Smooth muscle cell (in vitro differentiated cells): ENCODE results near the gene TPX2. TPM values are rescaled to one million over a fixed set of nuclear protein-coding genes. Genes with fewer than 3 reads are reported as not detected.

Source experiments
- DNase-seq: peaks from one replicate; lab custom pipeline; 2025; ENCODE audit not compliant: unreplicated experiment; lab: John Stamatoyannopoulos, UW
- H2AFZ ChIP-seq: fragments of 200-600 bp; sonication (generic); 2 replicates; pipeline ENCODE4 v1.6.0; 2016; ENCODE audit warnings: antibody characterized with exemption, low read depth, mild to moderate bottlenecking
- H3F3A ChIP-seq: fragments of 200-600 bp; sonication (generic); 2 replicates; pipeline ENCODE4 v1.6.0; 2017; ENCODE audit warnings: antibody characterized with exemption, low read depth
- H3K27ac ChIP-seq: fragments of 200-600 bp; sonication (generic); 2 replicates; pipeline ENCODE4 v1.5.1; 2016; ENCODE audit warnings: low read depth, mild to moderate bottlenecking
- H3K27me3 ChIP-seq: fragments of 200-600 bp; sonication (generic); 2 replicates; pipeline ENCODE4 v1.6.1; 2016; ENCODE audit warnings: low read depth, mild to moderate bottlenecking
- H3K36me3 ChIP-seq: fragments of 200-600 bp; sonication (generic); 2 replicates; pipeline ENCODE4 v1.5.1; 2016; ENCODE audit warnings: low read depth
- H3K4me1 ChIP-seq: fragments of 200-600 bp; sonication (generic); 2 replicates; pipeline ENCODE4 v1.5.1; 2016; ENCODE audit warnings: low read depth
- H3K4me2 ChIP-seq: fragments of 200-600 bp; sonication (generic); 2 replicates; pipeline ENCODE4 v1.6.0; 2016; ENCODE audit warnings: mild to moderate bottlenecking
- H3K4me3 ChIP-seq: fragments of 200-600 bp; sonication (generic); 2 replicates; pipeline ENCODE4 v1.5.1; 2016; ENCODE audit warnings: mild to moderate bottlenecking
- H3K79me2 ChIP-seq: fragments of 200-600 bp; sonication (generic); 2 replicates; pipeline ENCODE4 v1.6.0; 2016; ENCODE audit warnings: low read depth, mild to moderate bottlenecking
- H3K9ac ChIP-seq: fragments of 200-600 bp; sonication (generic); 2 replicates; pipeline ENCODE4 v1.6.0; 2016; ENCODE audit warnings: low read depth
- H3K9me3 ChIP-seq: fragments of 200-600 bp; sonication (generic); replicated peaks from 2 replicates; pipeline ENCODE4 v1.5.1; 2016; ENCODE audit warnings: low read depth
- H4K20me1 ChIP-seq: fragments of 200-600 bp; sonication (generic); 2 replicates; pipeline ENCODE4 v1.6.0; 2016; ENCODE audit warnings: low read depth
- CTCF ChIP-seq: fragments of 200-600 bp; sonication (generic); IDR thresholded peaks from 2 replicates; pipeline ENCODE4 v1.5.1; 2017; ENCODE audit warnings: borderline replicate concordance, mild to moderate bottlenecking, antibody characterized with exemption; ENCODE audit not compliant: insufficient read depth, poor library complexity, severe bottlenecking
- WGBS: methylation state at CpG from one replicate; pipeline ENCODE4 v1.1.7; 2016; ENCODE audit warnings: low lambda C conversion rate; 5-methylcytosine and 5-hydroxymethylcytosine counted together
- polyA plus RNA-seq: library from polyadenylated mRNA; unstranded; fragments of >200 nt; fragmentation: Nextera tagmentation; extraction: Ambion mirVana; gene quantifications from 2 replicates; pipeline ENCODE4 v1.2.1, GENCODE V29; 2016
- total RNA-seq: library from RNA; depleted of rRNA; stranded (reverse); fragments of >200 nt; gene quantifications from 2 replicates; pipeline ENCODE4 v1.2.3, GENCODE V29; 2014

TPX2 gene
- total and polyA plus RNA-seq, 2 experiments from 2014 or later, result 21.7 to 24.5 TPM

GRCh38 chr20:31829731-31830130, 90.6 kb downstream of the TPX2 start:
- H2AFZ ChIP-seq, result no peak overlapping the region
- WGBS, result 88% methylated on average over 6 of the region's 6 CpGs
- H3F3A ChIP-seq, result peaks cover 2% of the 10 kb centered on the region
- no peak for DNase-seq
- H3K4me3 ChIP-seq, result no peak overlapping the region
- H3K9ac ChIP-seq, result no peak overlapping the region
- H3K27ac ChIP-seq, result no peak overlapping the region
- H3K4me2 ChIP-seq, result no peak overlapping the region
- no peak for TF ChIP-seq CTCF
- H3K9me3 ChIP-seq, result no peaks in the 10 kb centered on the region
- no peaks in the 10 kb centered on the region for H4K20me1 ChIP-seq
- no peaks in the 10 kb centered on the region for H3K36me3 ChIP-seq
- H3K27me3 ChIP-seq, result no peaks in the 10 kb centered on the region
- no peaks in the 10 kb centered on the region for H3K4me1 ChIP-seq
- H3K79me2 ChIP-seq, result no peaks in the 10 kb centered on the region

- no peak overlapping the region for H3K4me2 ChIP-seq
- H2AFZ ChIP-seq, result no peak overlapping the region
- no peak overlapping the region for H3K9ac ChIP-seq
- no peaks in the 10 kb centered on the region for H4K20me1 ChIP-seq
- DNase-seq, result no peak
- H3K4me1 ChIP-seq, result no peaks in the 10 kb centered on the region
- 95% methylated on average over 8 of the region's 8 CpGs for WGBS
- no peak overlapping the region for H3K27ac ChIP-seq
- peaks cover 9% of the 10 kb centered on the region for H3F3A ChIP-seq
- H3K27me3 ChIP-seq, result no peaks in the 10 kb centered on the region
- H3K36me3 ChIP-seq, result no peaks in the 10 kb centered on the region
- no peak overlapping the region for H3K4me3 ChIP-seq
- no peak for TF ChIP-seq CTCF
- no peaks in the 10 kb centered on the region for H3K79me2 ChIP-seq
- no peaks in the 10 kb centered on the region for H3K9me3 ChIP-seq
These were observed 91.4 kb downstream of the TPX2 start for GRCh38 chr20:31830406-31830981.

GRCh38 chr20:31831211-31831610, 92.1 kb downstream of the TPX2 start:
- Histone ChIP-seq H3K9me3 (no peaks in the 10 kb centered on the region), H4K20me1 (no peaks in the 10 kb centered on the region), H3K79me2 (no peaks in the 10 kb centered on the region), H2AFZ (no peak overlapping the region), H3K36me3 (no peaks in the 10 kb centered on the region), H3K4me2 (no peak overlapping the region), H3K4me1 (no peaks in the 10 kb centered on the region), H3K27ac (no peak overlapping the region), H3F3A (peaks cover 14% of the 10 kb centered on the region), H3K9ac (no peak overlapping the region), H3K4me3 (no peak overlapping the region), H3K27me3 (no peaks in the 10 kb centered on the region)
- WGBS, result 91% methylated on average over 6 of the region's 6 CpGs
- DNase-seq, result no peak
- TF ChIP-seq CTCF, result no peak

GRCh38 chr20:31831771-31832306, 92.7 kb downstream of the TPX2 start:
- no peaks in the 10 kb centered on the region for H3K36me3 ChIP-seq
- H3K9ac ChIP-seq, result no peak overlapping the region
- no peaks in the 10 kb centered on the region for H4K20me1 ChIP-seq
- H3K4me3 ChIP-seq, result no peak overlapping the region
- no peak overlapping the region for H3K4me2 ChIP-seq
- H2AFZ ChIP-seq, result no peak overlapping the region
- no peaks in the 10 kb centered on the region for H3K9me3 ChIP-seq
- no peak overlapping the region for H3K27ac ChIP-seq
- no peaks in the 10 kb centered on the region for H3K27me3 ChIP-seq
- peak; percentile 1 for TF ChIP-seq CTCF
- H3K4me1 ChIP-seq, result peaks cover 5% of the 10 kb centered on the region
- peaks cover 20% of the 10 kb centered on the region for H3F3A ChIP-seq
- H3K79me2 ChIP-seq, result no peaks in the 10 kb centered on the region
- WGBS, result 95% methylated on average over 17 of the region's 17 CpGs
- no peak for DNase-seq
